ENCODE results near the gene TMEM41A.
"Not testable (repeated sequence)": the region's sequence is repeated elsewhere in the genome, so short reads cannot be mapped to it uniquely, and the experiment has no call there.

Gene TMEM41A

DNA sequence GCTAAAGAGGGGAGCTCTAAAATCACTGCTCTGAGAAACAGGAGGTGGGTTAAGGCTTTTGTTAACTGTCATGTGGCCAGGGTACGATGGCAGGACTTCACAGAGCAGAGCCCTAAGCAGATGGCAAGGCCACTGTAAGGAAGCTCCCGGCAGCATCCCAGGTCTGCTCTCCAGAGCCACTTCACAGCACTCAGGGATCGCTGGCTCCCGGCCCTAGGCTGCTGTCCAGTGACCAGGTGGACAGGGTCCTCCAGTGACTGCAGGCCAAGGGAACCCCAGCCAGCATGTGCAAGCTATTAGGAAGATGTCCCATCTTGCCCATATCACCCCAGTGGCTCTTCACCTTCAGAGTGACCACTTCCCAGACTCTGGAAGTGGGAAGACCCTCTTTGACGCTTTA is 10.4 kb downstream of the TMEM41A start:
- no peak for DNase-seq (ENCODE audit: low read depth)

DNA sequence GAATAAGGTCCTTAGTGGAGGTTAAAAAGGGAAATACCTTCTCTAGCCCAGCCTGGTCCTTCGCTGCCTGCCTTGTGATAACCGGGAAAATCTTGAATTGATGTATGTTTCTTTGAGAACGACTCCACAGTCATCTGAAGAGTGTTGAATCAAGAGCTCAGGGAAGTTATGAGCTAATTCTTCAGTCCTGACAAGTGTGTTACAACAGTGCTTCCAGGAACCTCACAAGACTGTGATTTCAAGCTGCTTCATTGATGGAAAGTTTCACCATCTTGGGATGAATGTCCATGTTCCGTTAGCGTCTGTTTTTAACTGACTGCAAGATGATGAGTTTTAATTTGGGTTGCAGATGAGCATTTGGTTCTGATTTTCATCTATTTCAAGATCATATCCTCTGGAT is 12.4 kb downstream of the TMEM41A start:
- DNase-seq (ENCODE audit: low read depth), result no peak

GRCh38 chr3:185484296-185484695 is 14.5 kb downstream of the TMEM41A start:
- no peak for DNase-seq (ENCODE audit: low read depth)

DNA sequence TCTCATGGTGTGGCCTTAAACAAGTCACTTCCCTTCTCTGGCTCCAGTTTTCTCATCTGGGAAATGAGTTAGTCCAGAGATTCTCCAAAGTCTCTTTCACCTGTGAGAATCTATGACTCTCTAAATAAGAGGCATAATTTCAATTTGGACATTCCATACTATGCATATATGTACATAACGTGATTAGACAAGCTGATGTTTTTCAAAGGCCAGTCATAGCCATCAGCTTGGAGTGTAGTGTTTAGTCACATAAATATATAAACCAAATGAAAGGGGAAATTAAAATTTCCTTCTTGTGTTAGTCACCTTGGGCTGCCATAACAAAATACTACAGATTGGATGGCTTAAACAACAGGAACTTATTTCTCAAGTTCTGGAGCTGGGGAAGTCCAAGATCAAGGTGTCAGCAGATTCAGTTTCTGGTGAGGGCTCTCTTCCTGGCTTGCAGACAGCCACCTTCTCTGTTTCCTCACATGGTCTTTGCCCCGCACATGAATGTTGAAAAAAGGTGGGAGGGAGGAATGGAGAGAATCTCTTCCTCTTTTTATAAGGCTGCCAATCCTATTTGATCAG is 19.4 kb downstream of the TMEM41A start:
- no peak for DNase-seq (ENCODE audit: low read depth)

DNA sequence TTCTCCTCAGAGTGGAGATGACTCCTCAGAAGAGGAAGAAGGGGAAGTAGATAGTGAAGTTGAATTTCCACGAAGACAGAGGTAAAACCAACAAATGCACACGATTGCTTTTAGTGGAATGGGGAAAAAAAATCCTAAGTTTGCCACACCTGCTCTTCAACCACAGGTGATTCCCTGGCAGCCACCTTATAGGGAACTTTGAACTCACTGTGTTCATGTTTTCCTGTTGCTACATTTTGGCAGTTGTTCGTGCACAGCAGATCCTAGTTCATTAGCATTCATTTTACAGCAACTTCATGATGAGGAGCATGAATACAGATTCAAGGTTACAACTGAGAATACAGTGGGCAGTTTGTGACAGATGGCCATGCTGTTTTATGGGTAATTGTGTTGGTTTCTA is 21.5 kb downstream of the TMEM41A start:
- DNase-seq (ENCODE audit: low read depth), result no peak

GRCh38 chr3:185474922-185475321 is 23.9 kb downstream of the TMEM41A start:
- not testable (repeated sequence) for DNase-seq (ENCODE audit: low read depth)

GRCh38 chr3:185473290-185473815 is 25.5 kb downstream of the TMEM41A start:
- no peak for DNase-seq (ENCODE audit: low read depth)

GRCh38 chr3:185470323-185470722 is 28.5 kb downstream of the TMEM41A start:
- DNase-seq (ENCODE audit: low read depth), result no peak

DNA sequence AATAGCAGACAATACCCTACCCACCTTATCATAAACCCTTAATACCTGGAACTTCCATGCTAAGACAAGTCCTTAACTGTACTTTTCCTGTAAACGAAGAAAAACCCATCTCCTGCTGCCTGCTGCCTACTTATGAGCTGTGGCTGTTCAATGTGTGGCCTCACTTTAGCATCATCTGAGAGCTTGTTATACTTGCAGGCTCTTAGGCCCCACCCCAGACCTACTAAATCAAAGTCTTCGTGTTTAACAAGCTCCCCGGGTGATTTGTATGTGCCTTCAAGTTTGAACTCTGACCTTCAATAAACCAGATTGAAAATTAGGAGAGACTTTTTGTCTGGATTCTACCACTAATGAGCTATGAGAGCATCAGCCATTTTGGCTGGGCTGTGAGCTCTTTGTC is 29.3 kb downstream of the TMEM41A start:
- no peak for DNase-seq (ENCODE audit: low read depth)

DNA sequence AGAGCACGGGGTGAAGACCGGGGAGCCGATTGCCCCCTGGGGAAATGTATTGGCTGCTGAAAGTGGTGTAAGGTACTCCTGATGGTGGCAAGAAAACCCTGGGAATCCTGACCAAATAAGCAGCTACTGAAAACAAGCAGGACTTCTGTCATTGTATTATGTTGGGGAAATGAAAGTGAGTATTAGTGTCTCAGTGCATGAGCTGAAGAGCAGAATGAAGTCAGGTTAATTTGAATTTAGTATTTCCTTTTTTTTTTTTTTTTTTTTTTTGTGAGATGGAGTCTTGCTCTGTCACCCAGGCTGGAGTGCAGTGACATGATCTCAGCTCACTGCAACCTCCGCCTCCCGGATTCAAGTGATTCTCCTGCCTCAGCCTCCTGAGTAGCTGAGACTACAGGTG is 32.7 kb downstream of the TMEM41A start:
- not testable (repeated sequence) for DNase-seq (ENCODE audit: low read depth)

DNA sequence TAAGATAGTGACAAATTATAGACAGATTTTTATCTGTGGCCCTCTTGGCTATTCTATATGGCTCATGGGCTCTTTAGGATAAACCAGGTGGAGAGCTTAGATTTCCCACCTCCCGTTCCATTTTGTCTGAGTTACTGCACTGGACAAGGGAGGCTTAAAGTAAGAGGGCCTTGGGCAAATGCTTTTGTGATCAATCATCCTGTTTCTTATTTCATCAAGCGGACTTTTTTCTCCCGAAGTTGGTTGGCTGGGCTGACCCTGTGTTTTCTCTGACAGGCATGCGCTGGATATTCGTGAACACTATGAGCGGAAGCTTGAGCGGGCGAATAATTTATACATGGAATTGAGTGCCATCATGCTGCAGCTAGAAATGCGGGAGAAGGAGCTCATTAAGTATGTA is 33.4 kb downstream of the TMEM41A start:
- DNase-seq (ENCODE audit: low read depth), result no peak

DNA sequence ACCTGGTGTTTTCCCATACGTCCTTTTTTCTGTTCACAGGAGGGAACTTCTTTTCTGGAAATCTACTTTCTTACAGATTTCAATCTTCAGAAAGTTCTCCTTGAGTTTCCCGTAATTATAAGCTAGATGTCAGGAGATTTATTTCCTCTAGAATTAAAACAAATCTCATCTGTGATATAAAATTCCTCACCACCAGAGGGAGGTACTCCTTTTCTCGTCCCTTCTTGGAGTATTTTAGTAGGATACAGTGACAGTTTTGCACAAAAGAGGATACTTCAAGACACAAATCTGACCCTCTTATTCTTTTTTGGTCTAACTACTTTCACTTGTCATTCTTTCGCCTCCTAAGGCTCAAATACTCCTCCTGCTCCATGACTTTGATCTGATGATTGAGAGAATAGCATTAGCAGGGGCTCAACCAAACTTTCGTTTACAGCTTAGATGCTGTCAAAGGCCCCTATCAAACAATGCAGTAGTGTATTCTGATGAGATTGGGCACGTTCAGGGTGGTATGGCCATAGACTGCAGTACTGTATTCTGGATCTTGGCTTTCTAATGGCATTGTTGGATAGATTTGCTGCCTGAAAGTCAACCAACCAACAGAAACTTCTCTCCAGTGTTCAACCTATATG is 38.0 kb downstream of the TMEM41A start:
- DNase-seq (ENCODE audit: low read depth), result peak; percentile 26

GRCh38 chr3:185460309-185460708 is 38.5 kb downstream of the TMEM41A start:
- no peak for DNase-seq (ENCODE audit: low read depth)

- no peak for DNase-seq (ENCODE audit: low read depth)
Observed at GRCh38 chr3:185457376-185457775, 41.5 kb downstream of the TMEM41A start.

DNA sequence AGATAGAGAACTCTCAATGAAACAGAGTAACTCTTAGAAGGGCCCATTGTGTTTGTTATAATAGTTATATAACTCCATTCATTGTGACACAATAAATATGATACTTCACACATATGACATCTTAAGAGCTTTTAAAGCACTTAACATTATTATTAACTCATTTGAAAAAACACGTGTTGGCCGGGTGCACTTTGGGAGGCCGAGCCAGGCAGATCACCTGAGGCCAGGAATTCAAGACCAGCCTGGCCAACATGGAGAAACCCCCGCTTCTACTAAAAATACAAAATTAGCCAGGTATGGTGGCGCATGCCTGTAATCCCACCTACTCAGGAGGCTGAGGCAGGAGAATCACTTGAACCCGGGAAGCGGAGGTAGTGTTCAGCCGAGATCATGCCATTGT is 47.4 kb downstream of the TMEM41A start:
- DNase-seq (ENCODE audit: low read depth), result not testable (repeated sequence)

- DNase-seq (ENCODE audit: low read depth), result no peak
Observed at GRCh38 chr3:185448107-185448506, 50.7 kb downstream of the TMEM41A start.

DNA sequence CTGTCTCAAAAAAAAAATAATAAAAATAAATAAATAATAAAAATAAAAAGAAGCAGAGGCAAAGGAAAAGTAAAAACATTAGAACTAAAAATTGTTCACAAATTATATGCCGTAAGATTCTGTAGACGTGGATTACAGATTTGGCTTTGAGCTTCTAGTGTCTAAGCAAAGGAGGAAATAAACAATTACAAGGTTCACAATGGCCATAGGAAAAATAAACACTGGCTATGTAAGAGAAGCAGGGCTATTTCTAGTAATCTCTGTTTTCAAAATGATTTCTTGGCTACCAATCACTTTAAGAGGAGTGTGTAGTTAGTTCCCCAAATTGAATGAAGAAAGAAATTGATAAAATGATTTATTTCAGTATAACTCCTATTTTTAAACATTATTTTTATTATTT is 54.5 kb downstream of the TMEM41A start:
- no peak for DNase-seq (ENCODE audit: low read depth)

DNA sequence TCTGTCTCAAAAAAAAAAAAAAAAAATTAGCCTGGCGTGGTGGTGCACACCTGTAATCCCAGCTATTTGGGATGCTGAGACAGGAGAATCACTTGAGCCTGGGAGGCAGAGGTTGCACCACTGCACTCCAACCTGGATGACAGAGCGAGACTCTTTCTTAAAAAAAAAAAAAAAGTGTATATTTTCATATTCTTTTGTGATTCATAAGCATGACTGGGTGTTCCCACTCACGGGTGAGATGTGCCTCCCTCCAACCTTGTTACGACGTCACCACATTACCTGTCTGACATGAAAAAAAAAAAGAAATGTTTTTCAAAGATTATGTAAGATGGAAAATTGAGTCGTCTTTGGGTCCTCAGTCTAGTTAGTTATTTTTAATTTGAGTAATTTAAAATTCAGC is 56.8 kb downstream of the TMEM41A start:
- no peak for DNase-seq (ENCODE audit: low read depth)

DNA sequence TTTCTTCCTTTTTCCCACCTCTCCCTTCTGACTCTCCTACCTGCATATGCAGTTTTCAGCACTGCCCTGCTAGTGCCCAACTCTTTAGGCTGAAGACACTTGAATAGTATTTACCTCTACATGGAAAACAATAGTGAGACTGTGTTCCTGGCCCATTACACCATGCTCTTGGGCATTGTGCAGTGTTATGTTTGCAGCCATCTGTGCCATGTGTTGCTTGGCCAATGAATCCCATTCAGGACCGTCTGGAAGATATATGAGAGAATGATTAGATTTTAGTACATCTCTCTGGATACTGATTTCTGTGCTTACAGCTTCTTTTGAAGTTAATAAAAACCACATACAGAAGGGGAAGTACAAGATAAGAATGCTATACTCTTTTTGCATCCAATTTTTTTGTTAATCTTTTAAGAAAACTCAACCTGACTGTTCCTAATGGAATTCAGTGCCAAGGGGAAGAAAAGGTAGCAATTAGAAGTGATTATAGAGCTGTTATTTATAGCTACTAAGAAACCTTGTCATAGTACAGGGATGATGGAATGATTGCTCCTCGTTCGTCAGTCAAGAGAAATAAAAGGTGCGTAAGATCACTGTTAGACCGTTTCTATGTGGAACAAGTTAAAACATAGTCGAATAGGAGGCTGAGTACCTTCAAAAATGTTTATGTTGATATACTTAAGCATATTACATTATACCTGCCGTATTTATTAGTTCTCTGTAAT is 58.9 kb downstream of the TMEM41A start:
- no peak for DNase-seq (ENCODE audit: low read depth)

All from EH (cell line).